ENCODE results near the gene BFAR.

BFAR gene

GRCh38 chr16:14608111-14608566 is 24.6 kb upstream of the BFAR start:
- TF ChIP-seq CTCF (IDR thresholded peaks at IDR 0.05; ENCODE audit: insufficient read depth, low read depth, low read length, missing control alignments), result no peak
- no peak overlapping the region for H3K4me3 ChIP-seq (ENCODE audit: low read length)
- DNase-seq (ENCODE audit: low read depth), result no peak

GRCh38 chr16:14608604-14609003 is 24.1 kb upstream of the BFAR start:
- TF ChIP-seq CTCF (IDR thresholded peaks at IDR 0.05; ENCODE audit: insufficient read depth, low read depth, low read length, missing control alignments), result no peak
- DNase-seq (ENCODE audit: low read depth), result no peak

GRCh38 chr16:14609716-14610115 is 23.0 kb upstream of the BFAR start:
- H3K4me3 ChIP-seq (ENCODE audit: low read length), result no peak overlapping the region
- no peak for DNase-seq (ENCODE audit: low read depth)
- TF ChIP-seq CTCF (IDR thresholded peaks at IDR 0.05; ENCODE audit: insufficient read depth, low read depth, low read length, missing control alignments), result no peak

More at GRCh38 chr16:14608604-14609003, 24.1 kb upstream of the BFAR start:
- no peak overlapping the region for H3K4me3 ChIP-seq (ENCODE audit: low read length)

- H3K4me3 ChIP-seq (ENCODE audit: low read length), result no peak overlapping the region
- no peak for TF ChIP-seq CTCF (IDR thresholded peaks at IDR 0.05; ENCODE audit: insufficient read depth, low read depth, low read length, missing control alignments)
- no peak for DNase-seq (ENCODE audit: low read depth)
These were observed 21.1 kb upstream of the BFAR start for GRCh38 chr16:14611660-14612059.

GRCh38 chr16:14613991-14614390 is 18.8 kb upstream of the BFAR start:
- H3K4me3 ChIP-seq (ENCODE audit: low read length), result no peak overlapping the region
- TF ChIP-seq CTCF (IDR thresholded peaks at IDR 0.05; ENCODE audit: insufficient read depth, low read depth, low read length, missing control alignments), result no peak
- DNase-seq (ENCODE audit: low read depth), result no peak

- H3K4me3 ChIP-seq (ENCODE audit: low read length), result no peak overlapping the region
- TF ChIP-seq CTCF (IDR thresholded peaks at IDR 0.05; ENCODE audit: insufficient read depth, low read depth, low read length, missing control alignments), result no peak
- DNase-seq (ENCODE audit: low read depth), result no peak
These were observed 16.5 kb upstream of the BFAR start for GRCh38 chr16:14616280-14616679.

- no peak overlapping the region for H3K4me3 ChIP-seq (ENCODE audit: low read length)
- no peak for DNase-seq (ENCODE audit: low read depth)
- TF ChIP-seq CTCF (IDR thresholded peaks at IDR 0.05; ENCODE audit: insufficient read depth, low read depth, low read length, missing control alignments), result no peak
These were observed 14.2 kb upstream of the BFAR start for GRCh38 chr16:14618566-14618965.
